Body of pancreas (tissue), 4 donors: Measurements from ENCODE around the gene RYR3.

Experiments used
- CTCF ChIP-seq, 7 experiments: fragments of 450-650 bp in 4 of 7; fragments of 200-600 bp in 3 of 7; sonication (generic) in 3 of 7; IDR thresholded peaks; one replicate each; pipeline ENCODE4 v1.5.1; 2016 to 2019; ENCODE audit warnings: antibody characterized with exemption in 7 of 7
- POLR2A ChIP-seq, 3 donors: fragments of 450-650 bp; IDR thresholded peaks; one replicate each; pipeline ENCODE4 v1.6.1; 2016; ENCODE audit warnings: antibody characterized with exemption in 3 of 3, mild to moderate bottlenecking in 2 of 3

DNA sequence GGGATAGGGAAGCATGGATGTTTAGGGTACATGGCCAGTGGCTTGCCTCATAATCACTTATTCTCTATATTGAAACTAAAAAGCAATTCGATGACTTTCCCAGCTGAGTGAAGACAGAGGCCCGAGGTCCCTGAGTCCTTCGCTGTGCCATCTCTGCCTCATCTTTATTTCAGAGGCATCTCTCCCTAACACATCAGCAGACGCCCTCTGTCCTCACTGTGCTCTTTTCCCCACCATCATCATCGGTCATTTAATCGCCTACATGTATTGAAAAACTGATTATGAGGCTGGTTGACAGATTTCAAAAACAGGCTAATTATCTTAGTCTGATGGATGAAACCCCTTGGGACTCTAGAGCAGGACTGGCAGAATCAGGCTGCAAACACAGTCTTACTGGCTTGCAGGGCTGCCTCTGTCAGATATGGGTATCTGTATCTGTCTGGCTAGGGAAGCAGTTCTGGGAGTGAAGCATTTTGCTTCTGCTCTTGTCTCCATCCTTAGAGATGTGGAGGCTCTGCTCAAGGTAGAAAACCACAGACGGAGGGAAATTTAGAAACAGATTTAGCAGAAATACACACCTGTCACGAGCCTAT is 366.6 kb downstream of the RYR3 start:
- TF ChIP-seq CTCF (IDR thresholded peaks at IDR 0.05) = no peak
- TF ChIP-seq POLR2A (IDR thresholded peaks at IDR 0.05) = no peak
